A673 (cell line): ENCODE measurements around the gene RPL37.

Experiments used
- CTCF ChIP-seq: fragments of 300-800, 200-600 bp; sonication (generic); conservative IDR thresholded peaks from 2 replicates; pipeline ENCODE4 v1.5.1; 2017; ENCODE audit warnings: low read depth, mild to moderate bottlenecking, antibody characterized with exemption, low read length, moderate library complexity, mixed read lengths
- EZH2 ChIP-seq: fragments of 200-600 bp; sonication (generic); IDR thresholded peaks from 2 replicates; pipeline ENCODE4 v1.6.1; 2017; ENCODE audit warnings: borderline replicate concordance, low read depth, mild to moderate bottlenecking, mixed read lengths, antibody characterized with exemption, low read length; ENCODE audit not compliant: poor library complexity, severe bottlenecking

- TF ChIP-seq CTCF (no peak), EZH2 (no peak)
Measured at GRCh38 chr5:40779561-40779960, 55.5 kb downstream of the RPL37 start.
